Left lung (tissue), 10 donors: Measurements from ENCODE around the gene RIOX2. TPM values are rescaled to one million over a fixed set of nuclear protein-coding genes. Genes with fewer than 3 reads are reported as not detected.

Experiments
- ATAC-seq: fragments of 200-7000 bp; cut with Tn5 transposase; one replicate; pipeline ENCODE4 v1.9.1; 2020; ENCODE audit warnings: moderate library complexity
- DNase-seq, 4 donors: peaks; one replicate each; pipeline ENCODE4 v3.0.0-alpha.2; 2013 to 2020
- H3K27ac ChIP-seq, 2 donors: fragments of 200-600 bp; sonication (generic) in 1 of 2; one replicate each; pipeline versions ENCODE4 v1.5.0 to v1.8.0; 2020 to 2021
- H3K27me3 ChIP-seq, 2 donors: fragments of 200-600 bp; sonication (generic) in 1 of 2; one replicate each; pipeline versions ENCODE4 v1.5.0 to v1.8.0; 2020 to 2021
- H3K36me3 ChIP-seq, 2 donors: fragments of 200-600 bp; sonication (generic) in 1 of 2; one replicate each; pipeline versions ENCODE4 v1.5.0 to v1.8.0; 2020 to 2021
- H3K4me1 ChIP-seq, 2 donors: fragments of 200-600 bp; one replicate each; pipeline ENCODE4 v1.8.0; 2021
- H3K4me3 ChIP-seq, 2 donors: fragments of 200-600 bp; sonication (generic) in 1 of 2; one replicate each; pipeline versions ENCODE4 v1.5.0 to v1.8.0; 2020 to 2021; ENCODE audit warnings: mild to moderate bottlenecking in 1 of 2
- H3K9me3 ChIP-seq, 2 donors: fragments of 200-600 bp; sonication (generic) in 1 of 2; one replicate each; pipeline versions ENCODE4 v1.5.0 to v1.8.0; 2020 to 2021
- CTCF ChIP-seq, 2 donors: fragments of 200-600 bp; sonication (generic) in 1 of 2; IDR thresholded peaks; one replicate each; pipeline versions ENCODE4 v1.5.0 to v1.8.0; 2021; ENCODE audit warnings: antibody characterized with exemption in 2 of 2
- intact Hi-C, 2 donors: fragments of 100-400 bp; cut with DNase I; formaldehyde crosslinking; loops; one replicate each; pipeline versions ENCODE4 v1.11.2 to v1.14.2; 2022
- polyA plus RNA-seq, 6 donors: library from polyadenylated mRNA; unstranded; fragments of 120-200 nt; gene quantifications; one replicate each; pipeline ENCODE4 v1.2.1, GENCODE V29; 2013; ENCODE audit not compliant: insufficient read length in 6 of 6
- total RNA-seq, 2 donors: library from RNA; stranded (reverse); fragmentation: NEBNext Ultra II Directional; extraction: Animal tissue kit (Norgen Biotek cat#: 25700); gene quantifications; one replicate each; pipeline ENCODE4 v1.2.1, GENCODE V29; 2021
- donor health status: DM: no; HTN: yes; CAD: no.
- donor health status: DM: no; HTN: no; CAD: no.

RIOX2 gene
- total and polyA plus RNA-seq, 8 donors = 16.6 to 44.3 (median 35.7) TPM

GRCh38 chr3:98005438-98005837 is 33.2 kb upstream of the RIOX2 start:
- DNase-seq (no peak), ATAC-seq (no peak)
- intact Hi-C loops = no loop called here
- TF ChIP-seq CTCF (IDR thresholded peaks at IDR 0.05) = no peak
- Histone ChIP-seq H3K36me3 (no peaks in the 10 kb centered on the region), H3K4me1 (no peaks in the 10 kb centered on the region), H3K4me3 (no peak overlapping the region), H3K27ac (no peak overlapping the region), H3K9me3 (no peaks in the 10 kb centered on the region), H3K27me3 (no peaks in the 10 kb centered on the region)

GRCh38 chr3:98004721-98005120 is 32.5 kb upstream of the RIOX2 start:
- H3K27me3 ChIP-seq = no peaks in the 10 kb centered on the region
- H3K4me3 ChIP-seq = no peak overlapping the region
- DNase-seq = no peak
- H3K4me1 ChIP-seq = no peaks in the 10 kb centered on the region
- no peak for TF ChIP-seq CTCF (IDR thresholded peaks at IDR 0.05)
- H3K9me3 ChIP-seq = no peaks in the 10 kb centered on the region
- intact Hi-C loops = no loop called here
- H3K36me3 ChIP-seq = no peaks in the 10 kb centered on the region
- no peak for ATAC-seq
- H3K27ac ChIP-seq = no peak overlapping the region

- no peak for DNase-seq
- Histone ChIP-seq H3K36me3 (no peaks in the 10 kb centered on the region), H3K27me3 (no peaks in the 10 kb centered on the region), H3K4me3 (no peak overlapping the region), H3K4me1 (no peaks in the 10 kb centered on the region), H3K9me3 (no peaks in the 10 kb centered on the region), H3K27ac (no peak overlapping the region)
- no peak for ATAC-seq
- TF ChIP-seq CTCF (IDR thresholded peaks at IDR 0.05) = no peak
- intact Hi-C loops = no loop called here
Measured at GRCh38 chr3:98003306-98003969, 31.2 kb upstream of the RIOX2 start.

- no peaks in the 10 kb centered on the region for H3K27me3 ChIP-seq
- ATAC-seq = no peak
- H3K4me3 ChIP-seq = no peak overlapping the region
- DNase-seq = no peak
- H3K9me3 ChIP-seq = no peaks in the 10 kb centered on the region
- TF ChIP-seq CTCF (IDR thresholded peaks at IDR 0.05) = no peak
- H3K4me1 ChIP-seq = no peaks in the 10 kb centered on the region
- intact Hi-C loops = no loop called here
- H3K27ac ChIP-seq = no peak overlapping the region
- no peaks in the 10 kb centered on the region for H3K36me3 ChIP-seq
Measured at GRCh38 chr3:98002717-98003116, 30.5 kb upstream of the RIOX2 start.

- Histone ChIP-seq H3K9me3 (no peaks in the 10 kb centered on the region), H3K4me3 (no peak overlapping the region), H3K36me3 (no peaks in the 10 kb centered on the region), H3K4me1 (no peaks in the 10 kb centered on the region), H3K27me3 (no peaks in the 10 kb centered on the region), H3K27ac (no peak overlapping the region)
- no peak for TF ChIP-seq CTCF (IDR thresholded peaks at IDR 0.05)
- intact Hi-C loops = no loop called here
- no peak for ATAC-seq
- DNase-seq = no peak
Measured at GRCh38 chr3:97999994-98000393, 27.8 kb upstream of the RIOX2 start.
